Measurements from ENCODE around the gene GAPDHS. TPM values are rescaled to one million over a fixed set of nuclear protein-coding genes. Genes with fewer than 3 reads are reported as not detected.

The GAPDHS gene
- total RNA-seq, 2 donors from 2014 or later, result not detected

- Histone ChIP-seq H3K27me3 (no peaks in the 10 kb centered on the region), H3K4me1 (no peaks in the 10 kb centered on the region), H3K27ac (no peak overlapping the region), H3K36me3 (no peaks in the 10 kb centered on the region), H3K9me3 (no peaks in the 10 kb centered on the region), H3K4me3 (no peak overlapping the region)
- no peak for DNase-seq (ENCODE audit: low spot score)
- TF ChIP-seq CTCF (IDR thresholded peaks at IDR 0.05), result no peak
Observed at GRCh38 chr19:35565016-35565856, 32.0 kb downstream of the GAPDHS start.

GRCh38 chr19:35566738-35567137, 33.5 kb downstream of the GAPDHS start:
- no peak for DNase-seq (ENCODE audit: low spot score)

GRCh38 chr19:35569281-35569781, 36.1 kb downstream of the GAPDHS start:
- Histone ChIP-seq H3K9me3 (no peaks in the 10 kb centered on the region), H3K27me3 (no peaks in the 10 kb centered on the region), H3K4me3 (no peak overlapping the region), H3K27ac (no peak overlapping the region), H3K36me3 (no peaks in the 10 kb centered on the region), H3K4me1 (no peaks in the 10 kb centered on the region)
- no peak for DNase-seq (ENCODE audit: low spot score)
- TF ChIP-seq CTCF (IDR thresholded peaks at IDR 0.05), result no peak

More at GRCh38 chr19:35566738-35567137, 33.5 kb downstream of the GAPDHS start:
- Histone ChIP-seq H3K9me3 (no peaks in the 10 kb centered on the region), H3K36me3 (no peaks in the 10 kb centered on the region), H3K4me1 (no peaks in the 10 kb centered on the region), H3K4me3 (no peak overlapping the region), H3K27me3 (no peaks in the 10 kb centered on the region), H3K27ac (no peak overlapping the region)
- TF ChIP-seq CTCF (IDR thresholded peaks at IDR 0.05), result no peak

GRCh38 chr19:35571406-35571965, 38.2 kb downstream of the GAPDHS start:
- no peak for TF ChIP-seq CTCF (IDR thresholded peaks at IDR 0.05)
- H3K27ac ChIP-seq, result no peak overlapping the region
- no peaks in the 10 kb centered on the region for H3K36me3 ChIP-seq
- H3K4me3 ChIP-seq, result no peak overlapping the region
- no peak for DNase-seq (ENCODE audit: low spot score)
- no peaks in the 10 kb centered on the region for H3K4me1 ChIP-seq
- H3K27me3 ChIP-seq, result no peaks in the 10 kb centered on the region
- H3K9me3 ChIP-seq, result peaks cover 0 to 10% of the 10 kb centered on the region in 2 donors

- no peak overlapping the region for H3K27ac ChIP-seq
- no peak overlapping the region for H3K4me3 ChIP-seq
- H3K4me1 ChIP-seq, result no peaks in the 10 kb centered on the region
- no peaks in the 10 kb centered on the region for H3K27me3 ChIP-seq
- no peaks in the 10 kb centered on the region for H3K36me3 ChIP-seq
- peaks cover 0 to 17% of the 10 kb centered on the region in 2 donors for H3K9me3 ChIP-seq
- TF ChIP-seq CTCF (IDR thresholded peaks at IDR 0.05), result no peak
- no peak for DNase-seq (ENCODE audit: low spot score)
Observed at GRCh38 chr19:35577918-35578317, 44.7 kb downstream of the GAPDHS start.
